Measurements from ENCODE around the gene TPMT. TPM values are rescaled to one million over a fixed set of nuclear protein-coding genes. Genes with fewer than 3 reads are reported as not detected.

Gene TPMT
- total RNA-seq, 4 donors from 2014 or later = 4.6 to 12.2 (median 6.4) TPM

Other genes with a start within 250 kb of the TPMT start
- 10 to 100 TPM; 32.1 to 58.2 (median 56.5) TPM for gene KIF13A, start 167.4 kb downstream of the TPMT start, total RNA-seq
- gene NHLRC1, start 32.4 kb downstream of the TPMT start, total RNA-seq = 1 to 10 TPM in 3 of 4 donors, under 1 TPM in 1; 0.49 to 3.6 (median 1.5) TPM
- 10 to 100 TPM; 11.9 to 15.8 (median 14.9) TPM for gene KDM1B, start 345 bp upstream of the TPMT start, total RNA-seq
- 100 to 1,000 TPM in 3 of 4 donors, 10 to 100 TPM in 1; 89.9 to 152 (median 121) TPM for gene DEK, start 109.5 kb upstream of the TPMT start, total RNA-seq
- 10 to 100 TPM; 20.2 to 31.4 (median 23.8) TPM for gene RNF144B, start 232.3 kb upstream of the TPMT start, total RNA-seq